Measurements from ENCODE around the gene SF1. TPM values are rescaled to one million over a fixed set of nuclear protein-coding genes. Genes with fewer than 3 reads are reported as not detected.

Gene SF1
- total RNA-seq, 1 experiment from 2014 or later: 124 TPM

GRCh38 chr11:64745521-64746328 is 32.6 kb downstream of the SF1 start:
- DNase-seq (ENCODE audit: low read depth): no peak

DNA sequence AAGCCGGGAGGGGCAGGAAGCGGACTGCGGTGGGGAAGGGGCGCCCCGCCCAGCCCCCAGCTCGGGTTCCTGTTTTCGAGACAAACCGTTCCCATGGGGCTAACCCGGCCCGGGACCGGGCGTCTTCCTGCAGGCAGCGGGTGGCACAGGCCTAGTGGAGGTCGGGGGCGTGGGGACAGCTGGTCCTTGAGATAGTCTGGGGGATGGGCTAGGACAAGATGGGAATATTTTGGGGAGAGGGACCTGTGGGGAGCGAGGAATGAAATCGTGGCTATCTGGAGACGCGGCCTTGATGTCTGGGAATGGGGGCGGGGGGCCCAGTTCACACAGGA is 33.2 kb downstream of the SF1 start:
- no peak for DNase-seq (ENCODE audit: low read depth)

DNA sequence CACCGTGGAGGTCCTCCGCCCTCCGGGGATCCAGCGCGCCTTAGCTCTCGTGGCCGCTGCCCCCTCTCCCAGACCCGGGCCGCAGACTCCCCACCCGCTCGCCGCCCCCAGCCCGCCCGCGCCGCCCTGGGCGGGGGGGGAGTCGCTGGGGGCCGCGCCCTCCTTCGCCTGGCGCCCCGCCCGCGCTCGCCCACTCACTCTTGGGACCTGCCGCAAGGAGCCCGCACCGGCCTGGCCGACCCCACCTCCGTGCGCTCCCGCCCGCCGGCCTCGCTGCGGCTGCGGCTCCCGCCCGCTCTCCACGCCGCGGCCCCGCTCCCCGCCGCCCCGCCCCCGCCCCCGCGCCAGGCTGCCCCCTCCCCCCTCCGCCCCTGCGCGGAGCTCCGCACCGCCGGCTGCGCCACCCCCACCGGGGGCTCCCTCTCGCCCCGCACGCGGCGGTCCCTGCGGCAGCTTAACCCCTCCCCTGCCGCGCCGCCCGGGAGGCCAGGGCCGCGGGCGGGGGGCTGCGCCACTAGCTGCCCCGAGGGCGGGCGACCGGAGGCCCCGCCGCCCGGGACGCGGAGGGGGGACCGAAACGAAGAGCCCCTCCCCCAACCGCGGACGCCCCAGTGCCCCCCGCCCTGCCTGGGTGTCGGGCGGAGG is 33.7 kb downstream of the SF1 start:
- no peak for DNase-seq (ENCODE audit: low read depth)

- DNase-seq (ENCODE audit: low read depth): no peak
Measured at GRCh38 chr11:64743591-64744543, 34.5 kb downstream of the SF1 start, which contains the start of gene RASGRP2. RASGRP2 (minus strand) TSS chr11:64744142; CDS start chr11:64742866, 1,276 bp downstream.

GRCh38 chr11:64742889-64743590 is 35.3 kb downstream of the SF1 start:
- DNase-seq (ENCODE audit: low read depth): no peak

- DNase-seq (ENCODE audit: low read depth): no peak
Measured at GRCh38 chr11:64742087-64742888, 36.1 kb downstream of the SF1 start.

- DNase-seq (ENCODE audit: low read depth): no peak
Measured at GRCh38 chr11:64741375-64742086, 36.8 kb downstream of the SF1 start.

DNA sequence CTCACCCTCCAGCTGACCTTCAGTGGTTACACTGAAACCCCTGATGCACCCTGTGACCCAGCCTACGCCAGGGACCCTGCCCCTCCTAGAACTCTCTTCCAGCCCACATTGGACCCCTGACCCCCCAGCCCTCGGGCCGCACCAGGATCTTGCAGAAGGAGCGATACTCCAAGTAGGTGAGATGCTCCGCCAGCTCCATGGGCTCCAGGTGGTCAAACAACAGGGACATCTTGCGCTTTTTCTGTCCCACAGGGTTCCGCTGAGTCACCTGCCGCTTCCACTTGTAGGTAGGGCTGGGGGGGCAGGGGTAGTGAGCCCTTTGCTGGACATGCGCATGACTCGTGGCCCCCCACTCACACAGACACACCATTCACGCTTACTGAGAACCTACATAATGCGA is 38.5 kb downstream of the SF1 start:
- no peak for DNase-seq (ENCODE audit: low read depth)

DNA sequence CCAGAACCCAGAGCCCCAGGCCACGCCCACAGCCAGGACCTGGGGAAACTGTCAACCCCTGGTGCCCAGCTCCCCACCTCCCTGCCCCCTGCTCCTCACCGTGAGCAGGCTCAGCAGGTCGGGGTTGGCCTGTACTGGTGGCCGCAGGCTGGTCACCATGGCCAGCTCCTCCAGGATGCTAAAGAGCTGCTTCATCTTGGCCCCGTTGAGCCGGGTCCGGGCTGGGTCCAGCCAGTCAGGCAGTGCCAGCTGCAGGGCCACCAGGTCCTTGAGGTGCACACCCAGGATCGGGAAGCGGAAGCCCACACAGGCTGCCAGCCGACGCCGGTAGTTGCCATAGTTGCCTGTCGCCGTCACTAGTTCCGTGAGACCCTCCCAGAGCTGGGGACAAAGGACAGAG is 41.7 kb downstream of the SF1 start:
- no peak for DNase-seq (ENCODE audit: low read depth)

DNA sequence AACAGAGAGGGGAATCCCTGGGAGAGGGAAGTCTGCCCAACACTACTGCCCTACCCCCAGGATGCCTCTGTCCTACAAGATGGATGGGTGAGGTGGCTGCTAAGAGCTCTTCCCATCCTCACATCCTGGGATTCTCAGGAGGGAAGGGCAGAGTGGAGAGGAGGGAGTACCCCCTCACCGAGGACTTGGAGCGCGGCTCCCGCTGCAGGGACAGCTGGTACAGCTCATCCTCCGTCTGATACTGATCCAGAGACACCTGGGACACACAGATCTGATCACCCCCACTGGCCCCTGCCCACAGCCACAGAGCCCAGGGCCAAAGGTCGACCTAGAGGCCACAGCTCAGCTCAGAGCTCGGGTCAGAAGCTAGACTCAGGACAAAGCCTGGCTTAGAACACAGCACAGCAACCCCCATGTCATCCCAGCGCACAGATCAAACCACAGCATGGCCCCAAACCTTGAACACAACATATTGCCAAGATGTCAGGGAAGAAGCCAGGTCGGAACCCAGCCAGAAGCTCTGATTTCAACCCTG is 42.5 kb downstream of the SF1 start:
- DNase-seq (ENCODE audit: low read depth): no peak

DNA sequence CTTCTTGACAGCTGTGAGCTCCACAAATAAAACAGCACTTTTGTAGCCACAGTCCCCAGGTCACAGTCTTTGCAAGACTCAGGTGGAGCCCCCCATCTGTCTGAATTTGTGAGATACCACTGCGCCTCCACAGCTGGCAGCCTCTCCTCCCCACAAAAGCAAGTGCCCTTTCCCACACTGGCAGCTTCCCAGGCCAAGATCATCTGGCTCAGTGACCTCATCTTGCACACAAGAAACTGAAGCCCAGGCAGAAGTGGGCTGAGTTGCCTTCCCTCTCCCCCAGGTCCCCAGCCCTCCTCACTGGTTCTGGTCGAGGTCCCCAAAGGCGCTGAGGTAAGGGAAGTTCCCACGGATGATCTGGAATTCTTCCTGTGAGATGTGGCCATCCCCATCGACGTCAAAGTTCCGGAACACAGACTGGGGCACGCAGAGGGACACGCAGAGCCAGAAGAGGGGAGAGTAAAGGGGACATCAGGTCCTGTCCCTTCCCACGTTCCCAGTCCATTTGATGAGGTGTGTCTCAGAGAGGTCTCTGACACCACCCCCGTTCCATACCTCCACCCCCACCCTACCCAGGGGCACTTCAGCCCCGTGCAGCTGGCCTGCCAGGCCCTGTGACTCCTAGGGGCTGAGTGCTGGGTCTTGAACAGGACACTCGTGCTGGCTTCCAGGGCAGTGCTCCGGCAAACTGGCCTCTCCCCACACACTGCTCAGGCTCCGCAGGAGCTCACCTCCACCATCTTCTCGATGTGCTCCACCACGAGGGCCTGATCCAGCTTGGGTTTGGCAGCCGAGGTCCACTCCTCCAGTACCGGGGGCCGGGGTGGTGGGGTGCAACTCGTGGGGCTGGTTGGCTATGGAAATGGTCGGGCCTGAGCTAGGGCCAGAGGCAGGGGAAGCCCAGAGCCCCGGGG is 43.3 kb downstream of the SF1 start:
- no peak for DNase-seq (ENCODE audit: low read depth)

GRCh38 chr11:64731601-64732000 is 46.7 kb downstream of the SF1 start:
- no peak for DNase-seq (ENCODE audit: low read depth)

DNA sequence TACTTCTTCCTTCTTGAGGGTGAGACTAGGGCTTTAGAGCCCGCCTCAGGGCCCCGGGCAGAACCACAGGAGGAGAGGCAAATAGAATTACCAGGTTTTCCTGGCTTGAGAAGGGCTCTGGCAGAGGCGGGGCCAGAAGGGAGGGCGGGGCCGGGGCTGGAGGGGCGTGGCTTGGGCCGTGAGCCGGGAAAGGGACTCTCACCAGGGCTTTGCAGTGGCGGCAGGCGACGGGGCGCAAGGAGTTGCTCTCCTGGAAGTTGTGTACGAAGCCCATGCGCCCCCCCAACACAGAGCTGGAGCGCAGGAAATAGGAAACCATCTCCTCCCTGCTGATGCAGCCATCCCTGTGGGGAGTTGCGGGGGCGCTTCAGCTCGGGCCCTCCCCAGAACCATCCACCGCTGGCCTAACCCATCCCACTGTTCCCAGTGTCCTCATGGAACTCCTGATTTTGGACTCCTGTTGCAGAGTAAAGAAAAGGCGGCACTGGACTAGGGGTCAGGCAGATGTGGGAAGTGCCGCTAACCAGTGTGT is 48.4 kb downstream of the SF1 start:
- no peak for DNase-seq (ENCODE audit: low read depth)

DNA sequence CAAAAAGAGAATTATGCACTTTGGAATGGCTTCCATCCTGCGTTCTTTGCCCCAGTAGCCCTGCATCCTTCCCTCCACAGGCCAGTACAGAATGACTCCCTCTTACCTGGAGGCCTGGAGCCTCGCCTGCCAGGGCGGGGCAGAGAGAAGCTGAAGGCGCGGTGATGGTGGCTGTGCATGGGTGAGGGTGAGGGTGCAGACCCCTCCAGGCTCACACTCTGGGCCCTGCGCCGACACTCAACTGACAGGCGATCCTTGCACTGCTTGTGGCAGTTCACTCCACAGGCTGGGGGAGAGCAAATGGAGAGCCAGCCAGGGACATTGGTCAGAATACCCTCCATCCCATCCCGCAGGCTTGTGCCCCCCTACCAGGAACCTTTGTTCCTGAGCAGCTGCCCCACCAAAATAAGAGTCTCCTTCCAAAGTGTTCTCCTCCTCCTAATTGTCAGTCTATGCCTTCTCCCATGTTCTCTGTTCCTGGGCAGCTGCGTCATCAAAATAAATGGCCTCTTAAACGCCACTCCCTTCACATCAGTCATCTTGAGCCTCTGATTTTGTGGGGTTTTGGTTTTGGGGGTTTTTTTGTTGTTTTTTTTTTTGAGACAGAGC is 49.5 kb downstream of the SF1 start:
- no peak for DNase-seq (ENCODE audit: low read depth)

GRCh38 chr11:64726867-64727530 is 51.3 kb downstream of the SF1 start:
- no peak for DNase-seq (ENCODE audit: low read depth)

DNA sequence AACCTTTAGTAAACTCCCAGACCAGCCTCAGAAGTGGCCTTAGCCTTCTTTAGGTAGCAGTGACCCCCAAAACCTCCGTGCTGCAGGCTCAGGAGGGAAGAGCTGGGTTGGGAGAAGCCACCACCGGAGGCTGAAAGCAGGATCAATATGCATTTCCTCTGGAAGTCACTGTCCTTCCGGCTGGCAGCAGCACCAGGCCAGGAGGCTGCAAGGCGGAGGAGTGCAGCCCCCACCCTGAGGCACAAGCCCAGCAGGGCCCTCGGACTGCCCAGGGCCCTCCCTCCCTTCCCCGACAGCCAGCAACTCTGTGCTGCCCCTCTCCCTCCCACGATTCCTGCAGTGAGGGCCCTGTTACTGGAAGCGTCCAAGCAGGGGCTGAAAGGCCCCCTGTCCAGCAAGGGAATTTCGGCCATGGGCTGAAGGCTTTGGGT is 52.1 kb downstream of the SF1 start:
- no peak for DNase-seq (ENCODE audit: low read depth)

DNA sequence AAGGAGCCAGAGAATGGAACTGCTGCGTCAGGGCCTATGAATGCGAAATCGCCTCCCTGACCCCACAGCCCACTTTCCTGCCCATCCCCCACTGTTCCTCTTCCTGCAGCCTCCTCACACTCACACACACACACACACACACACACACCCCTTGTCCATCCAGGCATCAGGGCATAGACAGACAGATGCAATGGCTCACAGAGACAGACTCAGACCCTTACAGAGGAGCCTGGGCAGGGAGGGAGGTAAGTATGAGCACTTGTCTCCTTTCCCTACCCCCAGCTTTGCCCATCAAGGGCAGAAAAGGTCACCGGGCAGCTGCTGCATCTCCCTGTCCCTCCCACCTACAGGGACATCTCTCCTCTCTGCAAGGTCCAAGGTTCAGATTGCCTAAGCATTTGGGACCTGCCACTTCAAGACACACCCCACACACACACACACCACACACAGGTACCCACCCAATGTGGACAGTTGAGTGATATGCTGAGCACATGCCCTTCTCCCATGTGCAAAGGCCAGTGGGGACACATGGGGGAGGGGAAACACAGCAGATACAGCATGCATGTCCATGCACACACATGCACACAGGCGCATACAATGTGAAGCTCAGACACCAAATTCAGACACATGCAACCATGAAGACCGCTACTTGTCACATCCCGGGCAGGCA is 53.3 kb downstream of the SF1 start:
- DNase-seq (ENCODE audit: low read depth): no peak

Measured in LHCN-M2 (cell line).